NCI-H1105 (cell line): ENCODE measurements around the gene TFEB.

Experiments
- DNase-seq: peaks from one replicate; lab custom pipeline; 2025; lab: John Stamatoyannopoulos, UW

TFEB gene

GRCh38 chr6:41652866-41653652, 82.3 kb downstream of the TFEB start:
- no peak for DNase-seq

- no peak for DNase-seq
Measured at GRCh38 chr6:41651962-41652657, 83.3 kb downstream of the TFEB start.

GRCh38 chr6:41651246-41651961, 84.0 kb downstream of the TFEB start:
- DNase-seq: no peak

- no peak for DNase-seq
Measured at GRCh38 chr6:41650120-41650519, 85.3 kb downstream of the TFEB start.

GRCh38 chr6:41649596-41649995, 85.8 kb downstream of the TFEB start:
- DNase-seq: no peak

GRCh38 chr6:41648921-41649320, 86.5 kb downstream of the TFEB start:
- no peak for DNase-seq

- no peak for DNase-seq
Measured at GRCh38 chr6:41648070-41648585, 87.3 kb downstream of the TFEB start.

- DNase-seq: no peak
Measured at GRCh38 chr6:41647061-41647511, 88.3 kb downstream of the TFEB start.

GRCh38 chr6:41646026-41646795, 89.2 kb downstream of the TFEB start:
- DNase-seq: no peak

- no peak for DNase-seq
Measured at GRCh38 chr6:41645007-41645618, 90.3 kb downstream of the TFEB start.

- peak; percentile 20 for DNase-seq
Measured at GRCh38 chr6:41644297-41644879, 91.0 kb downstream of the TFEB start.

GRCh38 chr6:41643899-41644269, 91.5 kb downstream of the TFEB start:
- DNase-seq: no peak

GRCh38 chr6:41642960-41643898, 92.2 kb downstream of the TFEB start:
- no peak for DNase-seq

- DNase-seq: no peak
Measured at GRCh38 chr6:41642090-41642959, 93.1 kb downstream of the TFEB start.

- no peak for DNase-seq
Measured at GRCh38 chr6:41641352-41641925, 94.0 kb downstream of the TFEB start.

GRCh38 chr6:41640426-41640825, 95.0 kb downstream of the TFEB start:
- no peak for DNase-seq

GRCh38 chr6:41639809-41640371, 95.5 kb downstream of the TFEB start:
- DNase-seq: no peak
